SW480 (cell line): ENCODE data around the gene CCNG1.
"Not testable (repeated sequence)": the region's sequence is repeated elsewhere in the genome, so short reads cannot be mapped to it uniquely, and the experiment has no call there.

Experiments
- DNase-seq: peaks from one replicate; pipeline ENCODE4 v3.0.0-alpha.2; 2016; ENCODE audit warnings: low spot score

Gene CCNG1, protein sequence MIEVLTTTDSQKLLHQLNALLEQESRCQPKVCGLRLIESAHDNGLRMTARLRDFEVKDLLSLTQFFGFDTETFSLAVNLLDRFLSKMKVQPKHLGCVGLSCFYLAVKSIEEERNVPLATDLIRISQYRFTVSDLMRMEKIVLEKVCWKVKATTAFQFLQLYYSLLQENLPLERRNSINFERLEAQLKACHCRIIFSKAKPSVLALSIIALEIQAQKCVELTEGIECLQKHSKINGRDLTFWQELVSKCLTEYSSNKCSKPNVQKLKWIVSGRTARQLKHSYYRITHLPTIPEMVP

DNA sequence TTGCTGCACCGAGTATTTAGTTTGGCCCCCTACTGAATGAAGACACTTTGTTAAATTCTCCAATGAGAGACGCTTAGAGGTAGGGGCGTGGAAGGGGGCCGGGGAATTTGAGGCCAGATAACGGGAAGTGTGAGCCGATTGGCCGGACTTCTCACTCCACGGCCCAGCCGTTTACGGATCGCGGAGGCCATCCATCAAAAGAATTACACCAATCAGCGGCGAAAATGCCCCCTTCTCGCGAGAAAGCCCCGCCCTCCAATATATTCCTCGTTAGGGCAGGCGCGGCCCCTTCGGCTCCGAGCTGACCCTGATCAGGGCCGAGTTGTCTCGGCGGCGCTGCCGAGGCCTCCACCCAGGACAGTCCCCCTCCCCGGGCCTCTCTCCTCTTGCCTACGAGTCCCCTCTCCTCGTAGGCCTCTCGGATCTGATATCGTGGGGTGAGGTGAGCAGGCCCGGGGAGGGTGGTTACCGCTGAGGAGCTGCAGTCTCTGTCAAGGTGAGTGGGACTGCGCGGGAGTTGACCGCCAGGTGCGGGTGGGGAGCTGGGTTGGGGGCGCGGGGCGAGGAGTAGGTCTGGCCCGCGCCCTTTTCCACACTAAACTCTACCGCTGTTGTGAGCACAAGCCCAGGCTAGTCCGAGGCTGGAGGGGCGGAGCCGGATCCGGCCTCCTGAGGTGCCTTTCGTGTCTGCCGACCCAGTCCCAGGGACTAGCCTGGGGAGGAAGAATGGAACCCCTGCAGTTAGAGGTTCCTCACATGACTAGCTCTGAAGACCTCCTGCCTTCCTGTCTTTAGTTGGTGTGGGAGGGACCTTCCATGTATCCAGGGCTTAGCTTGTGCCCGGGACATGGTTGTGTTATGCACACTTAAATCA, at the start of gene CCNG1:
Gene CCNG1, plus strand, starts transcription at position 287 of the 874 bp plus-strand sequence. CDS start 1,662 bp downstream, outside the sequence.
- peak; percentile 98 for DNase-seq

GRCh38 chr5:163395792-163396191, 41.6 kb upstream of the CCNG1 start:
- DNase-seq, result no peak

- DNase-seq, result not testable (repeated sequence)
Observed at GRCh38 chr5:163396818-163397340, 40.5 kb upstream of the CCNG1 start.

DNA sequence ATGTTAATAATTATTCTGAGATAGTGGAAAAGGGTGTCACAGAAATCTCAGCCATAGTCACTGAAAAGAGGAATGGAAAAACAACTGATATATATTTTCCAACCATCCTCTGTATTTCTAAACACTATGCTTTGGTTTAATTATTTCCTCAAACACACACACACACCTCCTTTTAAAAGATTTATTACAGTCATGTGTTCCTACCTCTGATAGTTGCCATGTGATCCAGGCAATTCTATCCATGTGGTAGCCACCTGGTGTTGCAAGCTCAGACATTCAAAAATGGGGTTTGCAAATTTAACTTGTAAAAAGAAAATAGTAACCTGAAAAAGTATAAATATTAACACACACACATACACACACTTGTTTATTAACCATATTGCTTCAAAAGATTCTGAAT, 40.0 kb upstream of the CCNG1 start:
- no peak for DNase-seq

- DNase-seq, result no peak
Observed at GRCh38 chr5:163399923-163400322, 37.5 kb upstream of the CCNG1 start.

DNA sequence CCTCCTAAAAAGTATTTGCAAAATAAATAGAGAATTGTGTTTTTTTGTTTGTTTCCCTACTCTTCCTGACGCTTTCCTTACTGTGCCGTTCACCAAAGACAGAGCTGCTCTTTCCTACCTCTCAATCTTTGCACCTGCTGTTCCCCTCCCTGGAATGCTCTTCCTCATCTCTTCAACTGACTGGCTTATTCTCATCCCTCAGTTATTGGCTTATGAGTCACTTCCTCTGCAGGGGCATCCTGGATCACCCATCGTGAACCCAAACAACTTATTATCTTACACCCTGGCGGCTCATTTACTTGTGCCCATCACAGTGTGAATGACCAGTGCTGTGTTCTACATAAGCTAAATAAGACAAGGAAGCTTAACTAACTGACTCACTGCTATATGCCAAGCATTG, 36.1 kb upstream of the CCNG1 start:
- DNase-seq, result peak; percentile 13

DNA sequence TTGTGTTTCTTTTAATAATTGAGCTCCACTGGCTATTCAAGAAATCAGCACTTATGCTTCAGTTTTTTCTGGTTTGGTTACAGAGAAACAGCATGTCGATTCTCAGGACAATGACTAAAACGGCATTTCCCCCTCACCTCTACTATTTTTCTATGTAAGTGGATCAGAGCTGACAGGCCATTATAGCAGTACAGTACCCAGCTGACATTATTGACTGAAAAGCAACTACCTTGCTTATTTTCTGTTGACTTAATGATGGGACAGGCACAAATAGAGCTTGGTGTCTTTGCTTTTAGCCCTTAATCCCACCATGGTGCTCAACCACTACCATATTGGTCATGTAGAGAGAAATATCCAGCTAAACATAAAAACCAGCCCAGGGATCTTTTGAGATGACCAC, 35.4 kb upstream of the CCNG1 start:
- no peak for DNase-seq

- no peak for DNase-seq
Observed at GRCh38 chr5:163404364-163405173, 32.8 kb upstream of the CCNG1 start.

GRCh38 chr5:163407034-163407655, 30.2 kb upstream of the CCNG1 start:
- DNase-seq, result no peak

DNA sequence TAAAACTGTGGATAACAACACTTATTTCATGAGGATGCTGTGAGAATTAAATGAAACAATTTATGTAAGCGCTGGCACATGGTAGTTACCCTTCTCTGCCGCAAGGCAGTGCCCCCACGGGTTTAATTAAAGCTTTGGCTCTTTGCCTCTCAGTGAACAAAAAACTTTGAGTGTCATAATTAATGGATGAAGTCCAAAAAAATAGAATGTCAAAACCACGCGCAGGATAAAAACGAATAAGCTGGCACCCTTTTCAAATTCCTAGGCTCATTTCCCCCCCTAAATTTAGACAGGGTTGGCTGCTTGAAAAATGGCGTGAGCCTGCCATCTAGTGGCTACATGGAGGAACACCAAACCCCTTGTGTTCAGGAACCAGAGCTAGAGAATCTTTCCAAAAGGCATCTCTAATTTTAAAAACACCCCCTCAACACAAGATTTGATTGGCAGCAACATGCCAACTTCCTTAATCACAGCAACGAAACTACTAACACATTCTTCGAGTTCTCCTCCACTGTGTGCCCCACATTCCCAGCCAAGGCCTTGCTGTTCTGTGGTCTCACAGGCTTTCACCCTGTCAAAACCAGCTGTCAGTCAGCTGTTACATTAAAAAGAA, 29.0 kb upstream of the CCNG1 start:
- peak; percentile 55 for DNase-seq

DNA sequence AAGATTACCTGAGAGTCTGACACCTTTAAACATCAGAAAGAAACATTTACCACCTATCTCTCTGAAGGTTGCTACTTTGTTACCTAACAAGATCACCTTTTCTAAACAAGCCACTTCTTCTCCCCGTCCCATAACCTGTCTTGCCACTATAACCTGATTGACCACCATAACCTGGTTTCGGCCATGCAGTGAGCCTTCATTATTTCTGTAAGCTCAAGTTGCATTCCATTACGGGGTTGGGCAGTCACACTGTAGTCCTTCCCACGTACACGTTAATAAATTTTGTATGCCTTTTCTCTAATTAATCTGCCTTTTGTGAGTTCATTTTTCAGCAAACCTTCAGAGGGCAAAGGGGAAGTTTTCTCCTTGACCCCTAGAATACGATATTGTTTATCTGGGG, 28.0 kb upstream of the CCNG1 start:
- DNase-seq, result no peak

- no peak for DNase-seq
Observed at GRCh38 chr5:163410505-163410904, 26.9 kb upstream of the CCNG1 start.

DNA sequence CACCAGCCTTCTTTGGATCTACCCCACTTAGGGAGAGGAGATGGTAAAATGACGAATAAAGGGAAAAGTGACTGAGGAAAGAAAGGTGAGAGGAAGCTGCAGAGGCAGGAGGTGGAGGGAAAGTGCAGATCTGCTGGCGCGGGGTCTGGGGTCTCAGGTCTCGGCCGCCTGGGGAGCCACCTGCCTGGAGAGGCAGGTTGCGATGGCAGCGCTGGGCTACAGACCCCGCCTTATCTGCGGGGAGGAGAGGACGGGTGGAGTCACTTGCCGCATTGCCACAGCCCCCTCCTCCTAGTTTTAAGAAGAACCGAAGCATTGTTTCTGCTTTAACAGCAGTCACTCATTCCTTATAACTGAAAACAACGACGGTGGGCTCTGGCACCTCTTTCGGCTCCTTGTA, 21.7 kb upstream of the CCNG1 start:
- not testable (repeated sequence) for DNase-seq

DNA sequence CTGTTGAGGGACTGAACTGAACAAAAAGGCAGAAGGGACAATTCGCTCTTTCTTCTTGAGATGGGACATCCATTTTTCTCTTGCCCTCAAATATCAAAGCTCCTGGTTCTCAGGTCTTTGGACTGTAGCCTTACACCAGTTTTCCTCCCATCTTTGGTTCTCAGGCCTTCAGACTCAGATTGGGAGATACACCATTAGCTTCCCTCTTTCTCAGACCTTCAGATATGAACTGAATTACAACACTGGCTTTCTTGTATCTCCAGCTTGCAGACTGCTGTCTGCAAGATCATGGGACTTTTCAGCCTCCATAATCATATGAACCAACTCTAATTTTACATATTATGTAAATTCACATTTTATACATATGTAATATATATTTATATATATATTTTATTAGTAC, 12.6 kb upstream of the CCNG1 start:
- no peak for DNase-seq

DNA sequence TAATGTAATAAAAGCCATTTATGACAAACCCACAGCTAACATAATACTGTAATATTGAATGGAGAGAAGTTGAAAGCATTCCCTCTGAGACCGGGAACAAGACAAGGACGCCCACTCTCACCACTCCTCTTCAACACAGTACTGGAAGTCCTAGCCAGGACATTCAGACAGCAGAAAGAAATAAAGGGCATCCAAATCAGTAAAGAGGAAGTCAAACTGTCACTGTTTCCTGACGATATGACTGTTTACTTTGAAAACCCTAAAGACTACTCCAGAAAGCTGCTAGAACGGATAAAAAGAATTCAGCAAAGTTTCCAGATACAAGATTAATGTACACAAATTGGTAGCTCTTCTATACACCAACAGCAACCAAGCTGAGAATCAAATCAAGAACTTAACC, 11.3 kb upstream of the CCNG1 start:
- not testable (repeated sequence) for DNase-seq

- no peak for DNase-seq
Observed at GRCh38 chr5:163432544-163432943, 4.9 kb upstream of the CCNG1 start.

DNA sequence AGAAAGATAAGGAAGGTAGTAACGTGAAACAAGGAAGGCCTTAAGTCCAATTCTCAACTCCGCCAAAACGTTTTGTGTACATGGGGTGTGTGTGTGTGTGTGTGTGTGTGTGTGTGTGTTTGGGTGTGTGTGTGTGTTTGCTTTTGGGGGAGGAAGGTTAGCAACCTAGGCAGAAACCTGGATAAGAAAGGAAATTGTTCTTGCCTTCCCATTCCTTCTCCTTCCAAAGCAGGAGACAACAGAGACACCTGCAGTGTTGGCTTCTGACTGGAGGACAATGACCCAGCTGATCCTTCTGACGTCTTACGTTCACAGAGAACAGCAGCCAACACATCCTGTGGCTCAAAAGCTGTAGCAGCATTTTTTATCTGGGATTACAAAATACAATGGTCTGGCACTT, 4.1 kb upstream of the CCNG1 start:
- DNase-seq, result no peak

DNA sequence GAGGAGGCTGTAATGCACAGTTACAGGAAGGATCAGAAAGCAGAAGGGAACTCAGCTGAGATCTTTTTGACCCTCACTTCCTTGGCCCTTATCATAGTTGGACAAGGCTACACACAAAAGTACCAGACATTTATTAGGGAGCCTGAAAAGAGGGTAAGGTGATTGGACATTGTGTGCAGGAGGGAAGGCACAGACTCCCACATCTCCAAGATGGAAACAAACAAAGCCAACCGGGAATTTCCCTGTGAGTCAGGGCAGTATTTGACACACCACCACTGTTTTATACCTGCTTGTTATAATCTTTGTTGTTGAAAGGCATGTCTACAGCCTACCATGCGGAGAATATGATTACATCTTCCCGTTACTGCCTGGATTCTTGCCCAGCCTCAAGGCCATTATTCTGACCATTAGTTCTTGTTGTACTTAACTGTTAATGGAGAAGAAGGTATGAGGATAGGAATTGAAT, 3.0 kb upstream of the CCNG1 start:
- DNase-seq, result no peak

GRCh38 chr5:163436515-163436914, 880 bp upstream of the CCNG1 start:
- DNase-seq, result peak; percentile 20

GRCh38 chr5:163437011-163437308, 435 bp upstream of the CCNG1 start:
- DNase-seq, result no peak

GRCh38 chr5:163439092-163439425, 1.7 kb downstream of the CCNG1 start:
- peak; percentile 30 for DNase-seq

DNA sequence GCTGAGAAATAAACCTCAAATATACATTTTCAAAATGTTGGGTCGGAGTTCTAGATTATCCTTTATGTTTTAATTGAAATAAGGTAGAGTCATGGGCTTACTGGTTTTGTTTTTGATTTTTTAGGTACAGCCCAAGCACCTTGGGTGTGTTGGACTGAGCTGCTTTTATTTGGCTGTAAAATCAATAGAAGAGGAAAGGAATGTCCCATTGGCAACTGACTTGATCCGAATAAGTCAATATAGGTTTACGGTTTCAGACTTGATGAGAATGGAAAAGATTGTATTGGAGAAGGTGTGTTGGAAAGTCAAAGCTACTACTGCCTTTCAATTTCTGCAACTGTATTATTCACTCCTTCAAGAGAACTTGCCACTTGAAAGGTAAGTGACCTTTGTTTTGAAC, 3.6 kb downstream of the CCNG1 start:
- DNase-seq, result no peak
